Omental fat pad (tissue), 4 donors: ENCODE measurements around the gene MTFR1L. TPM values are rescaled to one million over a fixed set of nuclear protein-coding genes. Genes with fewer than 3 reads are reported as not detected.

Source experiments
- ATAC-seq: fragments of 150-250 bp; one replicate; pipeline ENCODE4 v1.9.1; 2016; ENCODE audit warnings: mild to moderate bottlenecking, moderate library complexity; ENCODE audit not compliant: low FRiP score
- DNase-seq: peaks from one replicate; pipeline ENCODE4 v3.0.0-alpha.2; 2019; ENCODE audit warnings: low spot score
- total RNA-seq, 4 donors: library from RNA; depleted of rRNA; stranded (reverse); fragments of >200 nt; gene quantifications; one replicate each; pipeline ENCODE4 v1.1.0, GENCODE V29; 2016
- TF ChIP-seq, protein P1 (sequence below), 3 donors: fragments of 450-650 bp; IDR thresholded peaks; one replicate each; pipeline ENCODE4 v1.5.1; 2016 to 2017; ENCODE audit warnings: antibody characterized with exemption in 3 of 3, mild to moderate bottlenecking in 3 of 3, moderate library complexity in 2 of 3

MTFR1L gene
- total RNA-seq, 4 donors from 2014 or later, result 40.8 to 84.2 (median 61.3) TPM

DNA sequence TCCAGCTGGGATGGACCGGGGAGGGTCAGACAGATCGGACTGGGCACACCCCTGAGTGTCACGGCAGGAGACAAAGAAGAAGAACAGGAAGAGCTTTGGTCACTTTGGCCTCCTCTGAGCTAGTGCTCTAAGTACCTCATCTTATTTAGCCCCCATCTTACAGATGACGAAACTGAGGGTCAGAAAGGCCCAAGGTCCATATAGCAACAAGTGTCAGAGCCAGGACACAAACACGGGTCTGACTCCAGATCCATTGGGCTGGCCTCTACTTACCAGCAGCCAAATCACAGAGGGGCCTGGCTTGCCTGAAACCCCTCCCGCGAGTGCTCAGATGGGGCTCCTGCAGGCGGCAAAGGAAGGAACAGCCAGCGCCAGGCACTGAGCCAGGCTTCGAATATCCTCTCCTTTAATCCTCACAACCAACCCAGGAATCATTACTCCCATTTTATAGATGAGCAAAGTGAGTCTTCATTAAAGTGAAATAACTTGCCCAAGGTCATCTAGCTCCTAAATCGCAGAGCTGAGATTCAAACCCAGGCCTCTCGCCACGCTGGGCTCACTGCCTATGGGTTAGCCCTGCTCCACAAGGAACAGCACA lies 45.4 kb upstream of the MTFR1L start:
- DNase-seq, result no peak
- TF ChIP-seq, protein P1, sequence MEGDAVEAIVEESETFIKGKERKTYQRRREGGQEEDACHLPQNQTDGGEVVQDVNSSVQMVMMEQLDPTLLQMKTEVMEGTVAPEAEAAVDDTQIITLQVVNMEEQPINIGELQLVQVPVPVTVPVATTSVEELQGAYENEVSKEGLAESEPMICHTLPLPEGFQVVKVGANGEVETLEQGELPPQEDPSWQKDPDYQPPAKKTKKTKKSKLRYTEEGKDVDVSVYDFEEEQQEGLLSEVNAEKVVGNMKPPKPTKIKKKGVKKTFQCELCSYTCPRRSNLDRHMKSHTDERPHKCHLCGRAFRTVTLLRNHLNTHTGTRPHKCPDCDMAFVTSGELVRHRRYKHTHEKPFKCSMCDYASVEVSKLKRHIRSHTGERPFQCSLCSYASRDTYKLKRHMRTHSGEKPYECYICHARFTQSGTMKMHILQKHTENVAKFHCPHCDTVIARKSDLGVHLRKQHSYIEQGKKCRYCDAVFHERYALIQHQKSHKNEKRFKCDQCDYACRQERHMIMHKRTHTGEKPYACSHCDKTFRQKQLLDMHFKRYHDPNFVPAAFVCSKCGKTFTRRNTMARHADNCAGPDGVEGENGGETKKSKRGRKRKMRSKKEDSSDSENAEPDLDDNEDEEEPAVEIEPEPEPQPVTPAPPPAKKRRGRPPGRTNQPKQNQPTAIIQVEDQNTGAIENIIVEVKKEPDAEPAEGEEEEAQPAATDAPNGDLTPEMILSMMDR (IDR thresholded peaks at IDR 0.05), result no peak
- ATAC-seq, result no peak

DNA sequence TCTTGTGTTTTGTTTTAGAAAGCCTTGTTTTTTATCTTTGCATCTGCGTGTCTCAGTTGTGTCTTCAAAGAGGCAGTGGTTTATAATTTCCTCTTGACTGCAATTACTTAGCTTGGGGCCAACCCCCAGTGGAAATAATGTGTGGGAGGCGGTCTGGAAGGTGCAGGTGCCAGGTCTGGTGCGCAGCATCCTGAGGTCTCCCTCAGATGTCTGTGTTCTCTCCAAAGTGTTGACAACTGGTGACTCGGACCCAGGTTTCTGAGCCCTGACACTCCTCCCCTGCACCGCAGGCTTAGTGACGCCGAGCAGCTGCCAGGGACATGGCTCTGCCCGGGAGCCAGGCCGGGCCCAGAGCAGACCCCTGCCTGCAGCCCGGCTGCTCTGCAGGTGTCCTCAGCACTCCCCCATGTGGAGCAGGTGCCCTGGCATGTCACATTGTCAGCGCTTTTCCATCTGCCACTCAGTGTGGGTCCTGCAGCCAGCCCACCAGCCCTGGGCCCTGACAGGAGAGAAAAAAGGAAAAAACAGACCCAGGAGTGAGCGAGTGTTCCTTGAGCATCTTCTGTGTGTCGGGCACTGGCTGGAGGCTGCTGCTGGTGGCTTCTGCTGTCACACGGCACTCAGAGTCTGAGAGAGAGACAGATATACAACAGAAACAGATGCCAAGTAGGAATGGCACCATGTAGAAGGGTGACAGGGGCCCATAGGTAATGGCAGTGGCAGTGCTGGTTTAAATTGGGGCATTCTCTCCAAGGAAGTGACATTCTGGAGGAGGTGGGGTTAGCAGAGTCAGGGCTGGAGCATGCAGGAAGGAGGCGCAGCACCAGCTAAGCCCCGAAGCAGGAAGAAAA lies 44.6 kb upstream of the MTFR1L start:
- ATAC-seq (no peak), DNase-seq (no peak)
- TF ChIP-seq, protein P1 (IDR thresholded peaks at IDR 0.05), result no peak

DNA sequence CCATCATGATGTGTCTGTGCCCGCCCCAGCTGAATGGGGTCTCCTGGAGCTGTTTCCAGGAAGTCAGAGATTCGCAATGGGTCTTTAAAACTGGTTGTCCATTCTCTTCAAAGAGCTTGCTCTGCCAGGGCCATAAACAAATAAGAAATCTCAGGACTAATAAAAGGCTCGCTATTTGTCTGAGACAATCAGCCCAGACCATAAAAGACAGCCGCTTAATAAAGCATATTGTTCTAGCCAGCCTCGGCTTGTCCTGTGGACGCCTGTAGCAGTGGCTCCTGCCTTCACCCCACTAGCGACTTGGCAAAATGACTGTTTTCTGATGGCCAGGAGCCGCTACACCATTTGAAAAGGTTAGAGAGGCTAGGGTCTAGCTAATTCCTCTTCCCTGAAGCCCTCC lies 40.4 kb upstream of the MTFR1L start:
- ATAC-seq (no peak), DNase-seq (no peak)
- TF ChIP-seq, protein P1 (IDR thresholded peaks at IDR 0.05), result no peak

DNA sequence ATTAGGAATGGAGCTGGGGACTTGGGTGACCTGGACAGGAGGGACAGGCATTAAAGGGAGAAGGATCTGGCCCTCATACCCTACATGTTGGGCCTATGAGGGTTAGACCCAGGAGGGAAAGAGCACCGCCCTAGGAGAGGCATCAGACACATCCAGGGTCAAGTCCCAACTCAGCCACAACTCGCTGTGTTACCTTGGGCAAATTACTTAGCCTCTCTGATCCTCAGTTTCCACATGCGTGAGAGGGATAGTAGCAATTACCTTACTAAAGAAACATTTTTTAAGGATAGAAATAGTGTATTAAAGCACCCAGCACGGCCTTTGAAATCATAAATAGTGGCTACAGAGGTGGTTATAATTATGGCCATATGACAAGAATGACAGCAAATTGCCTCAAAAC lies 39.9 kb upstream of the MTFR1L start:
- TF ChIP-seq, protein P1 (IDR thresholded peaks at IDR 0.05), result no peak
- no peak for ATAC-seq
- no peak for DNase-seq

DNA sequence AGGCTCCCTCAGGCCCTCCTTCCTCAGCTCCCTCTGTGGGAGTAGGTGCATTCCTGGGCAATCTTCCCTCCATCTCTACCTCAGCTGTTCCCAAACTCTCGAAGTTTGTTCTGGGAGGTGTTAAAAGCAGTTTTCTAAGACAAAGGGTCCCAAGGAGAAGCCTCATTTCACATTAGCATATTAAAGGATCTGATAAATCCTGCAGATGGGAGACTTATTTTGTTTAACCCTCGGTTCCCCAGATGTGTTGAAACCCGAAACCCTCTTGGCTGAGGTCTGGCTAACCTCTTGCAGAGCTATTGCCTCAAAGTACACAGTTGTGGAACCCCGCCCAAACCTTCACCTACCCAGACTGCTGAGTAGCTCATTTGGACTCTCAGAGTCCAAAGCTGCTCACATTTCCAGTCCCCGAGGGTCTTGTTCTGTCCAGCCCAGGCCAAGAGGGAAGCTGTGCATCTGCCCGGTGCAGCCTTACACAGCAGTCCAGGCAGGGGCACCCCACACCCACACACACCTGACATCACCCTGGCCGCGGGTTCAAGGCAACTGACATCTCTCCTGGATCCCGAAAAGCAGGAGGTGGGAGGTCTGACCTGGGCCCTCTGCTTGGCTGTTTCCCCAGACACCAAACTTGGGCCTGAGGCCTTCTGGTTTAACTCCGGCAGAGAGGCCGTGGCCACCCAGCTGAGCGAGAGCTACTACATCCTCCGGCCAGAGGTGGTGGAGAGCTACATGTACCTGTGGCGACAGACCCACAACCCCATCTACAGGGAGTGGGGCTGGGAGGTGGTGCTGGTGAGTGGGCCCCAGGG lies 39.2 kb upstream of the MTFR1L start:
- DNase-seq (no peak), ATAC-seq (no peak)
- TF ChIP-seq, protein P1 (IDR thresholded peaks at IDR 0.05), result no peak

DNA sequence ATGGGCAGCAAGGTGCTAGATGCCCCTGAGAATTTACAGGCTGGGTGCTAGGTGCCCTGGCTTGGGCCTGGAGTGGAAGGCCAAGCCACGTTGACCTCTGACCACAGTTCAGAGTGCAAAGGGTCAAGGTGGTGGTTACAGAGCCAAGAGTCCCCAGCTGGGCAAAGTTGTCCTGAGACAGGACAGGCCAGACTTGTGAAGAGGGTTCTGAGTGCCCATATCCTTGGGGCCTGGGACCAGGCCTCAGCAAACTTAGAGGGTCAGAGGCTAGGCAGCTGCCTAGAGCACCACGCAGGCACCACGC lies 38.7 kb upstream of the MTFR1L start:
- ATAC-seq (no peak), DNase-seq (no peak)
- TF ChIP-seq, protein P1 (IDR thresholded peaks at IDR 0.05), result no peak
